Ovary (tissue), 9 donors: ENCODE data around the gene ZNF689. TPM values are rescaled to one million over a fixed set of nuclear protein-coding genes. Genes with fewer than 3 reads are reported as not detected.
A peak's percentile ranks its signal among the peaks of the same experiment; 100 is the strongest.
"Not testable (repeated sequence)": the region's sequence is repeated elsewhere in the genome, so short reads cannot be mapped to it uniquely, and the experiment has no call there.

Experiments
- DNase-seq, 5 donors: peaks; one replicate each; pipeline ENCODE4 v3.0.0-alpha.2; 2019 to 2020
- H3K27ac ChIP-seq, 2 donors: fragments of 200-600 bp; one replicate each; pipeline versions ENCODE4 v1.5.1 to v1.8.0; 2019 to 2022
- H3K27me3 ChIP-seq: fragments of 200-600 bp; one replicate; pipeline ENCODE4 v1.8.0; 2022
- H3K36me3 ChIP-seq: fragments of 200-600 bp; sonication (generic); one replicate; pipeline ENCODE4 v1.5.1; 2019
- H3K4me1 ChIP-seq: one replicate; pipeline ENCODE4 v1.8.1; 2013; ENCODE audit warnings: mild to moderate bottlenecking, moderate library complexity; ENCODE audit not compliant: insufficient read depth
- H3K4me3 ChIP-seq: fragments of 200-600 bp; sonication (generic); one replicate; pipeline ENCODE4 v1.5.1; 2017
- H3K9me3 ChIP-seq, 2 donors: fragments of 200-600 bp in 1 of 2; sonication (generic) in 1 of 2; one replicate each; pipeline versions ENCODE4 v1.5.1 to v1.8.1; 2013 to 2019; ENCODE audit warnings: mild to moderate bottlenecking in 1 of 2, moderate library complexity in 1 of 2
- EP300 ChIP-seq: sonication (generic); formaldehyde crosslinking; IDR thresholded peaks from one replicate; pipeline ENCODE4 v1.6.1; 2017; ENCODE audit warnings: antibody characterized with exemption
- POLR2A ChIP-seq: fragments of 450-650 bp; IDR thresholded peaks from one replicate; pipeline ENCODE4 v1.6.1; 2017; ENCODE audit warnings: antibody characterized with exemption, mild to moderate bottlenecking, moderate library complexity
- WGBS, 3 donors: extraction: QIAGEN DNeasy Blood & Tissue Kit in 1 of 3; methylation state at CpG; one replicate each; pipeline versions ENCODE4 v1.1.5 to v1.1.7; 2013 to 2017; 5-methylcytosine and 5-hydroxymethylcytosine counted together
- intact Hi-C, 4 donors: fragments of 100-400 bp; cut with DNase I; formaldehyde crosslinking; loops; one replicate each; pipeline versions ENCODE4 v1.11.0 to v1.15.1; 2022 to 2023
- polyA plus RNA-seq, 2 donors: library from polyadenylated mRNA; stranded (reverse); fragments of 200-250 nt in 1 of 2; fragments of 350-450 nt in 1 of 2; fragmentation: Illumina TruSeq in 1 of 2; extraction: RNeasy Lipid Tissue Mini Kit (QIAGEN cat#74804) in 1 of 2; gene quantifications; one replicate each; pipeline ENCODE4 v1.2.3, GENCODE V29; 2013 to 2014
- total RNA-seq, 7 donors: library from RNA; depleted of rRNA in 2 of 7; stranded (reverse); fragments of >200 nt in 2 of 7; fragmentation: NEBNext Ultra II Directional in 3 of 7; extraction: Animal tissue kit (Norgen Biotek cat#: 25700) in 3 of 7; gene quantifications; one replicate each; pipeline versions ENCODE4 v1.1.0 to v1.2.4, GENCODE V29; 2016 to 2023
- TF ChIP-seq, protein P1 (sequence below), 3 donors: fragments of 450-650 bp in 2 of 3; fragments of 200-600 bp in 1 of 3; IDR thresholded peaks; one replicate each; pipeline versions ENCODE4 v1.5.1 to v1.8.0; 2016 to 2022; ENCODE audit warnings: antibody characterized with exemption in 3 of 3, mild to moderate bottlenecking in 1 of 3
- donor health status: DM: no; HTN: no; CAD: no; lungs with moderate emphysema.
- donor health status: DM: no; HTN: no; CAD: no.
- donor health status: Bipolar disorder and iron deficiency.
- donor health status: DM: yes; HTN: yes; CAD: no.
- donor health status: DM: no; HTN: no; CAD: no.
- donor health status: DM: yes; HTN: yes; CAD: no.

Gene ZNF689
- total and polyA plus RNA-seq, 9 donors, result 6.2 to 13.2 (median 10.2) TPM

DNA sequence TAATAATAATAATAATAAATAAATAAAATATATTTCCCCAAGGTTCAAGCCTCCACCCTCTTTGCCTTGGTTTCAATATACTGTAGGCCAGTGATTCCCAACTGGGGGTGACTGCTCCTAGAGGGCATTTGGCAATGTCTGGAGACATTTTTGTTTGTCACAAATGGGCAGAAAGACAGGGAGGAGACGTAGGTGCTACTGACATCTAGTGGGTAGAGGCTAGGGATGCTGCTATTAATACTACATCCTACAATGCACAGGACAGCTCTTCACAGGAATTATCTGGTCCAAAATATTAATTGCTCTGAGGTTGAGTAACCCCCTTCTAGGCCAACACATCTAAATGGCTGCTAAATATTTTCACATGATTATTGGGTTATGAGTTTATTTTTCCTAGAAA lies 27.8 kb upstream of the ZNF689 start:
- intact Hi-C loops, result no loop called here
- H3K4me3 ChIP-seq, result no peak overlapping the region
- no peaks in the 10 kb centered on the region for H3K27me3 ChIP-seq
- 3 to 6% (median 5%) methylated on average over 1 of the region's 1 CpG for WGBS, 3 donors
- H3K9me3 ChIP-seq, result no peaks in the 10 kb centered on the region
- no peak for DNase-seq
- no peak for TF ChIP-seq EP300
- TF ChIP-seq, protein P1, sequence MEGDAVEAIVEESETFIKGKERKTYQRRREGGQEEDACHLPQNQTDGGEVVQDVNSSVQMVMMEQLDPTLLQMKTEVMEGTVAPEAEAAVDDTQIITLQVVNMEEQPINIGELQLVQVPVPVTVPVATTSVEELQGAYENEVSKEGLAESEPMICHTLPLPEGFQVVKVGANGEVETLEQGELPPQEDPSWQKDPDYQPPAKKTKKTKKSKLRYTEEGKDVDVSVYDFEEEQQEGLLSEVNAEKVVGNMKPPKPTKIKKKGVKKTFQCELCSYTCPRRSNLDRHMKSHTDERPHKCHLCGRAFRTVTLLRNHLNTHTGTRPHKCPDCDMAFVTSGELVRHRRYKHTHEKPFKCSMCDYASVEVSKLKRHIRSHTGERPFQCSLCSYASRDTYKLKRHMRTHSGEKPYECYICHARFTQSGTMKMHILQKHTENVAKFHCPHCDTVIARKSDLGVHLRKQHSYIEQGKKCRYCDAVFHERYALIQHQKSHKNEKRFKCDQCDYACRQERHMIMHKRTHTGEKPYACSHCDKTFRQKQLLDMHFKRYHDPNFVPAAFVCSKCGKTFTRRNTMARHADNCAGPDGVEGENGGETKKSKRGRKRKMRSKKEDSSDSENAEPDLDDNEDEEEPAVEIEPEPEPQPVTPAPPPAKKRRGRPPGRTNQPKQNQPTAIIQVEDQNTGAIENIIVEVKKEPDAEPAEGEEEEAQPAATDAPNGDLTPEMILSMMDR (IDR thresholded peaks at IDR 0.05), result no peak
- no peak overlapping the region for H3K27ac ChIP-seq
- no peaks in the 10 kb centered on the region for H3K4me1 ChIP-seq
- H3K36me3 ChIP-seq, result no peaks in the 10 kb centered on the region

DNA sequence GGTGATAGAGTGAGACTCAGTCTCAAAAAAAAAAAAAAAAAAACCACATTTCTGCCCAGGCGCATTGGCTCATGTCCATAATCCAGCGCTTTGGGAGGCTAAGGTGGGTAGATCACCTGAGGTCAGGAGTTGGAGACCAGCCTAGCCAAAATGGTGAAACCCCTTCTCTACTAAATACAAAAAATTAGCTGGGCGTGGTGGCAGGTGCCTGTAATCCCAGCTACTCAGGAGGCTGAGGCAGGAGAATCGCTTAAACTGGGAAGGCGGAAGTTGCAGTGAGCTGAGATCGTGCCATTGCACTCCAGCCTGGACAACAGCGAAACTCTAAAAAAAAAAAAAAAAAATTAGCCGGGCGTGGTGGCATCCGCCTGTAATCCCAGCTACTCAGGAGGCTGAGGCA lies 26.9 kb upstream of the ZNF689 start:
- H3K4me1 ChIP-seq, H3K4me3 ChIP-seq, H3K27me3 ChIP-seq, intact Hi-C loops, H3K9me3 ChIP-seq, H3K27ac ChIP-seq, H3K36me3 ChIP-seq: not testable (repeated sequence)
- 83 to 91% (median 88%) methylated on average over 10 of the region's 10 CpGs for WGBS, 3 donors
- DNase-seq, result peak in 1 of 5 donors; percentile 13

DNA sequence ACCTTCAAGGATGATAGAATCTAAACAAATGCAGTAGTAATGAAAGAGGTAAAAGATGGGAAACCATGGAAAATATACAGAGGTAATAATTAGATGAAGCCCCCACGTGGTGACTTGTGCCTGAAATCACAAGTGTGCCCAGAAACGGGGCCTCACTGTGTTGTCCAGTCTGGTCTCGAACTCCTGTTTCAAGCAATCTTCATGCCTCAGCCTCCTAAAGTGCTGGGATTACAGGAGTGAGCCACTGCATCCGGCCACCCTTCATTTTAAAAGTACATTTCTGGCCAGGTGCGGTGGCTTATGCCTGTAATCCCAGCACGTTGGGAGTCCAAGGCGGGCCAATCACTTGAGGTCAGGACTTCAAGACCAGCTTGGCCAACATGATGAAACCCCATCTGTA lies 26.4 kb upstream of the ZNF689 start:
- TF ChIP-seq EP300 (no peak), POLR2A (no peak)
- TF ChIP-seq, protein P1 (IDR thresholded peaks at IDR 0.05), result no peak
- WGBS, 3 donors, result 87 to 95% (median 89%) methylated on average over 7 of the region's 7 CpGs
- Histone ChIP-seq H3K4me3 (no peak overlapping the region), H3K36me3 (no peaks in the 10 kb centered on the region), H3K4me1 (no peaks in the 10 kb centered on the region), H3K9me3 (no peaks in the 10 kb centered on the region), H3K27ac (no peak overlapping the region), H3K27me3 (no peaks in the 10 kb centered on the region)
- DNase-seq, result no peak
- intact Hi-C loops, result no loop called here

DNA sequence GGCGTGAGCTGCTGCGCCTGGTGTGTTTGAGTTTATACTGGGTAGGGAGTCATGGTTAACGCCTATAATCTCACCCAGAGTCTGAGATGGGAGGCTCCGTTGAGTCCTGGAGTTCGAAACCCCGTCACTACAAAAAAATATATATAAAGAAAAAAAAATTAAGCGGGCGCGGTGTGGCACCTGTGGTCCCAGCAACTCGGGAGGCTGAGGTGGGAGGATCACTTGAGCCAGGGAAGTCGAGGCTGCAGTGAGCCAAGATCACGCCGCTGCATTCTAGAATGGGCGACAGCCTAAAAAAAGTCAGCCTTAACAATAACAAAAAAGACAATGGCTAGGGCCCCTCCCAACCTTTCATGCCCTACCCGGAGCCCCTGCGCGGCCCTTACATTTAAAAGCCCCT lies 23.3 kb upstream of the ZNF689 start:
- 73 to 81% (median 78%) methylated on average over 17 of the region's 17 CpGs for WGBS, 3 donors
- peak overlapping the region; percentile 53 for H3K4me3 ChIP-seq
- H3K36me3 ChIP-seq, result no peaks in the 10 kb centered on the region
- peak in 1 of 5 donors; percentile 36 for DNase-seq
- TF ChIP-seq, protein P1 (IDR thresholded peaks at IDR 0.05), result no peak
- no peak for TF ChIP-seq POLR2A
- TF ChIP-seq EP300, result no peak
- intact Hi-C loops, result loop anchor here in 1 of 4 donors (5.0 kb wide), 1 partner anchor 46 kb away; the partner anchor contains the start of gene ZNF785
- H3K4me1 ChIP-seq, result no peaks in the 10 kb centered on the region
- no peaks in the 10 kb centered on the region for H3K9me3 ChIP-seq
- H3K27me3 ChIP-seq, result no peaks in the 10 kb centered on the region
- H3K27ac ChIP-seq, result peak overlapping the region; percentile 3 to 80

DNA sequence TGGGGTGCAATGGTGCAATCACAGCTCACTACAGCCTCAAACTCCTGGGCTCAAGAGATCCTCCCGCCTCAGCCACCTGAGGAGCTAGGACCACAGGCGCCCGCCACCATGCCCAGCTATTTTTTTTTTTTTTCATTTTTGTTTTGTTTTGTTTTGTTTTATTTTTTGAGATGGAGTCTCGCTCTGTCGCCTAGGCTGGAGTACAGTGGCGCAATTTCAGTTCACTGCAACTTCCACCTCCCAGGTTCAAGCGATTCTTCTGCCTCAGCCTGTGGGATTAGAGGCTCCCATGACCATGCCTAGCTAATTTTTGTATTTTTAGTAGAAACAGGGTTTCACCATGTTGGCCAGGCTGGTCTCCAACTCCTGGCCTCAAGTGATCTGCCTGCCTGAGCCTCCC lies 22.3 kb upstream of the ZNF689 start:
- H3K9me3 ChIP-seq, H3K4me1 ChIP-seq, H3K27ac ChIP-seq, H3K4me3 ChIP-seq, H3K36me3 ChIP-seq, H3K27me3 ChIP-seq: not testable (repeated sequence)
- 93 to 96% (median 93%) methylated on average over 7 of the region's 7 CpGs for WGBS, 3 donors
- intact Hi-C loops, result loop anchor here in 1 of 4 donors (5.0 kb wide), 1 partner anchor 45 kb away; the partner anchor contains the start of gene ZNF785
- DNase-seq, result peak in 1 of 5 donors; percentile 9
